Measurements from ENCODE around the gene BGN.
A peak's percentile ranks its signal among the peaks of the same experiment; 100 is the strongest.

Gene BGN

GRCh38 chrX:153494541-153495361 lies at the start of gene BGN:
Gene BGN, plus strand, starts transcription at chrX:153494980. Its CDS starts 9,652 bp downstream, at chrX:153504632.
- DNase-seq (ENCODE audit: low read depth in 2 of 2) = peak; percentile 46 to 87
- peak; percentile 36 for TF ChIP-seq CTCF (IDR thresholded peaks at IDR 0.05; ENCODE audit: low read depth, low read length)
- H3K4me3 ChIP-seq (replicated peaks in 1 of 2; ENCODE audit: low read depth in 2 of 2, low read length in 2 of 2) = peak within 1 kb of the TSS; percentile 60 to 66

DNA sequence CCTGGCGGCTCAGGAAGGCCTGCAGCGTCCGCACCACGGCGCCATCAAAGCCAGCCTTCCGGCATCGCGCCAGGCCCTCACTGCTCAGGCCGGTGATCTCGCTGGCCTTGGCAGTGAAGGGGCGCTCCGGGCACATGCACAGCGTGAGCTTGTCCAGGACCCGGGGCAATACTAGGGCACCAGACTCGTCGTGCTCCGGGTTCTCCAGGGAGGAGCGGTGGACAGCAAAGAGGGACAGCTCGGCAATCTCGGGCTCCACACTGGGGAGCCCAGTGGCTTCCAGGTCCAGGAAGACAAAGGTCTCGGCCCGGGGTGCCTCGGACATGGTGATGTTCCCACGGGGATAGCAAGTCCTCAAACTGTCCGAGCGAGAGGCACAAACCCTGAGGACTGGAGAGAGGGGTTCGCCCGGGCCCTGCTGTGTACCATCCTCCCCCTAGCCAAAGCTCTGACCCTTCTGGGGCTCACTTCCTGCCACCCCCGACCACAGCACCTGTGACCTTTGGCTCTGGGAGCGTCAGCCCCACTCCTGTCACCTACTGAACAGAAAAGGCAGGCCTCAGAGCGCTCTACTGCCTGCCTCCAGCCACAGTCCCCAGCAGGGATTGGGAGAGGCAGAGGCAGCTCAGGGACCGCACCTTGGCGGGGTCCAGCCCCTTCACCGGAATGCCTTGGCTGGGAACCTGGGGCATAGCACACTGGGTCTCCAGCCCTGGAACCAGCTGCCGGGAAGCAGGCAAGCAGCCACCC lies 49.5 kb upstream of the BGN start:
- no peak for DNase-seq (ENCODE audit: low read depth in 2 of 2)
- no peak for TF ChIP-seq CTCF (IDR thresholded peaks at IDR 0.05; ENCODE audit: low read depth, low read length)
- H3K4me3 ChIP-seq (replicated peaks in 1 of 2; ENCODE audit: low read depth in 2 of 2, low read length in 2 of 2) = no peak overlapping the region

- no peak for DNase-seq (ENCODE audit: low read depth in 2 of 2)
- TF ChIP-seq CTCF (IDR thresholded peaks at IDR 0.05; ENCODE audit: low read depth, low read length) = no peak
These were observed 48.7 kb upstream of the BGN start, which contains the start of gene TREX2 for GRCh38 chrX:153445856-153446635. Gene TREX2, minus strand, starts transcription at chrX:153446056. Its CDS starts 626 bp downstream, at chrX:153445430.

GRCh38 chrX:153446636-153446936 lies 48.2 kb upstream of the BGN start:
- no peak overlapping the region for H3K4me3 ChIP-seq (replicated peaks in 1 of 2; ENCODE audit: low read depth in 2 of 2, low read length in 2 of 2)
- no peak for DNase-seq (ENCODE audit: low read depth in 2 of 2)
- TF ChIP-seq CTCF (IDR thresholded peaks at IDR 0.05; ENCODE audit: low read depth, low read length) = no peak

More at GRCh38 chrX:153445856-153446635, 48.7 kb upstream of the BGN start, which contains the start of gene TREX2:
- H3K4me3 ChIP-seq (replicated peaks in 1 of 2; ENCODE audit: low read depth in 2 of 2, low read length in 2 of 2) = no peak within 1 kb of the TSS

- TF ChIP-seq CTCF (IDR thresholded peaks at IDR 0.05; ENCODE audit: low read depth, low read length) = no peak
- no peak overlapping the region for H3K4me3 ChIP-seq (replicated peaks in 1 of 2; ENCODE audit: low read depth in 2 of 2, low read length in 2 of 2)
- no peak for DNase-seq (ENCODE audit: low read depth in 2 of 2)
These were observed 47.7 kb upstream of the BGN start for GRCh38 chrX:153446950-153447580.

DNA sequence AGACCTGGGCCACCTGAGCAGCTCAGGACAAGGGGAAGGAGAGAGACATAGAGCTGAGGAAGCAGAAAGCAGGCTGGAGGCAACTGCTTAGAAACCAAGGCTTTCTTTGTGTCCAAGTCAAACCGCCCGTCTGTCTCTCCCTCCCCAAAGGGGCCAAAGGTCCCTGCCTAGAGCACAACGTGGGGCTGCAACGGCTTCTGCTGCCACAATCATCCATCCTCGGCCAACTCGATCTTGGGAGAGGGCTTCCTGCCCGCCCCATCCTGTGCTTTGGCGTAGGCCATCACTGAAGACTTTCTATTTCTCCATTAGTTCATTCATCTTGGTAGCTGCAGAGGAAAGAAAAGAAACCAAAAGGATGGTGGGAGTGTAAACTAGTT lies 47.2 kb upstream of the BGN start:
- TF ChIP-seq CTCF (IDR thresholded peaks at IDR 0.05; ENCODE audit: low read depth, low read length) = no peak
- DNase-seq (ENCODE audit: low read depth in 2 of 2) = no peak
- no peak overlapping the region for H3K4me3 ChIP-seq (replicated peaks in 1 of 2; ENCODE audit: low read depth in 2 of 2, low read length in 2 of 2)
